GM12864 (cell line): ENCODE measurements around the gene TIMP3.

Experiments used
- DNase-seq: peaks from one replicate; pipeline ENCODE4 v3.0.0-alpha.2; 2011; ENCODE audit warnings: low read depth
- H3K4me3 ChIP-seq: 2 replicates; pipeline ENCODE4 v1.5.1; 2011; ENCODE audit warnings: mild to moderate bottlenecking, low read depth, low read length, control low read depth
- TF ChIP-seq, protein P1 (sequence below): IDR thresholded peaks from 2 replicates; pipeline ENCODE4 v1.5.1; 2011; ENCODE audit warnings: low read depth, mild to moderate bottlenecking, moderate library complexity, low read length, control low read depth, inconsistent platforms; ENCODE audit errors: missing control alignments

TIMP3 gene

DNA sequence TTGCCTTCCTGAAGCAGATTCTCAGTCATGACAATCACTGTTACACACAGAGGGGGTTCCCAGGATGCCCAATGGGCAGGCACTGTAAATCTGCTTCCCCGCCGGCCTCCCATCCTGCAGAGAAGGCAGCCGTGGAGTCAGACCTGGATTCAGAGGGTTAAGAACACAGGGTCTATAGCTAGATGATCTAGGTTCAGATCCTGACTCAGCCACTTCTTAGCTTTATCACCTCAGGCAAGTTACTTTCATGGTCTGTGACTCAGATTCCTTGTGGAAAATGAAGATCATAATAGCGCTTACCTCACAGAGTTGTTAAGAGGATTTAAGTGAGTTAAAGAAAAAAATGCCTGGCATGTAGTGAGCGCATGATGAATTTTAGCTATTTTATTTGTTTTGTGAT, 95.9 kb downstream of the TIMP3 start:
- DNase-seq, result no peak
- no peak overlapping the region for H3K4me3 ChIP-seq
- TF ChIP-seq, protein P1, sequence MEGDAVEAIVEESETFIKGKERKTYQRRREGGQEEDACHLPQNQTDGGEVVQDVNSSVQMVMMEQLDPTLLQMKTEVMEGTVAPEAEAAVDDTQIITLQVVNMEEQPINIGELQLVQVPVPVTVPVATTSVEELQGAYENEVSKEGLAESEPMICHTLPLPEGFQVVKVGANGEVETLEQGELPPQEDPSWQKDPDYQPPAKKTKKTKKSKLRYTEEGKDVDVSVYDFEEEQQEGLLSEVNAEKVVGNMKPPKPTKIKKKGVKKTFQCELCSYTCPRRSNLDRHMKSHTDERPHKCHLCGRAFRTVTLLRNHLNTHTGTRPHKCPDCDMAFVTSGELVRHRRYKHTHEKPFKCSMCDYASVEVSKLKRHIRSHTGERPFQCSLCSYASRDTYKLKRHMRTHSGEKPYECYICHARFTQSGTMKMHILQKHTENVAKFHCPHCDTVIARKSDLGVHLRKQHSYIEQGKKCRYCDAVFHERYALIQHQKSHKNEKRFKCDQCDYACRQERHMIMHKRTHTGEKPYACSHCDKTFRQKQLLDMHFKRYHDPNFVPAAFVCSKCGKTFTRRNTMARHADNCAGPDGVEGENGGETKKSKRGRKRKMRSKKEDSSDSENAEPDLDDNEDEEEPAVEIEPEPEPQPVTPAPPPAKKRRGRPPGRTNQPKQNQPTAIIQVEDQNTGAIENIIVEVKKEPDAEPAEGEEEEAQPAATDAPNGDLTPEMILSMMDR, result no peak

DNA sequence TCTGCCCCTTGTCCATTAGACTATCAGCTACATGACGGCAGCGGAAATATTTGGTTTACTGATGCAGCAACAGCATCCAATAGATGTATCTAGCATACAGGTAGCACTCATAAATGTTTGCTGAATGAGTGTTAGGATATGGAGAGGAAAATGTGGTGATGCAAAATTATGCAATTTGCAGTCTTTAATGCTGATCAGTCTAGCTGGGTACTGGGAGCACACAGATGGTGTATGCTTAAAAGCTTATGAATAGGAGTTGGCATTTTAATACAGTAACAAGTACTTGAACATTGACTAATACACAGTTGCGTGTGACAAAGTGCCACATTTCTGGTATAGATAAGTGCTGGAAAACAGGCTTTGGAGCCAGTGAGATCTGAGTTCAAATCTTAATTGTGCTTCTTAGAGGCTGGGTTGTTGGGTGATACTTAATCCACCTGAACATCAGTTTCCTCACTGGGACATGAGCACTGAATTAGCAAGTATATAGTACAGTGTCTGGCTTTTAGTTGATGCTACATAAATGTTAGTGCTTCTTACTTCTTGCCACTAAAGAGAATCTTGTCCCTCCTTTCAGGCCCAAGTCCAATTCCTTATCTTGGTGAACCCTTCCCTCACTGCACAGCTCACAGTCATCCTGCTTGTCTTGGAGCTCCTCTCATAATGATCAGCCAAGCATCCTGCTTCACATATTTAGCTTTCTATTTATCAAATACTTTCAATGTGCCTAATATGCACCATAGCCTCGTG, 99.6 kb downstream of the TIMP3 start:
- H3K4me3 ChIP-seq, result no peak overlapping the region
- DNase-seq, result no peak
- TF ChIP-seq, protein P1, result no peak

DNA sequence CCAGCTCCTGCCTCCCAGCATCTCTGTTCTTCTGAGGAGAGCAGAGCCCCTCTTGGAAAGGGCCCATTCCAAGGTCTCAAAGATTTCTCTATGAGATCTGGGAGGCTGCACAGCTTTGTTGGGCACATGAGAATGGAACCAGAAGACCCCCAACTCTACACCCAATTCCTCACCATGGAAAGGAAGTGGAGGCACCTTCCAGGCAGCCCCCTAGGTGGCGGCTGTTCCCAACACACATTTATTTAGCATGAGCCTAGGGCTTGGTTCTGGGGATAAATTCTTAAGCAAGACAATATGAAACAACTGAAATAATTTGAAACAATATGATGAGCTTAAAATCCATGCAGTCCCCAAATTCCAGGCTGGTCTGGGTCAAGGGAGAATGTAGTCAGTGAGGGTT, 100.4 kb downstream of the TIMP3 start:
- TF ChIP-seq, protein P1, result no peak
- H3K4me3 ChIP-seq, result no peak overlapping the region

DNA sequence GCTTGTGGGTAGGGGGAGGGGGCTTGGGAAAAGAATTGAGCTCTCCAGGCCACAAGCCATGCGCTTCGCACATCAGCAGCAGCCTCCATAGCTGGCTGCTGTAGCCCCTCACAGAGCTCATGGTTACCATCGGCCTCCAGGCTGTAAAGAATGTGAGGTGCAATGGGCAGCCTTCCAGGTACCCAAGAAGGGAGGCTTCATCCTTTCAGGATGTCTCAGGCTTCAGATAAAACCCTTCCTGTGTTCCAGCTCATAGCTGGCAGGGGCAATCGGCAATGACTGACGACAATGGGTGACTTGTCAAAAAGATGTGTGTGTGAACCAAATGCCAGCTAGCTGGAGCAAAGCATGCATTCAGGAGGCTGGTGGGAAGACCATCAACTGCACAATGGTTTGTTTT, 102.0 kb downstream of the TIMP3 start:
- DNase-seq, result no peak
- TF ChIP-seq, protein P1, result no peak
- no peak overlapping the region for H3K4me3 ChIP-seq

More for the DNA sequence above, 100.4 kb downstream of the TIMP3 start:
- no peak for DNase-seq

DNA sequence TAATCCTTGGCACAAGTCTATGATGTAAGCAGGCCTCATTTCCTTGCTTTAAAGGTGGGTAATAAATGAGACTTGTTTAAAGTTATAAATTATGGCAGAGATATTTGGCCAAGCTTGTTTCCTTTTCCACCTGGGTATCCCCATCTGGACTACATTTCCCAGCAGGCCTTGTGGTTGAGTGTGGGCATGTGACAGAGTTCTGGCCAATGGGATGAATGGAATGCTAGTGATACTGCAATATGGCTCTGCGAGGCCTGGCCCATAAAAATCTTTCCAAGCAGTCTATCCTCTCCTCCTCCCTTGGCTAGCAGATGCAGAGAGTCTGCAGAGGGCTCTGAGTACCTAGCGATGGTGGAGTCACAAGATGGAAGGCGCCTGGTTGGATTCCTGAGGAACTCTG, 102.5 kb downstream of the TIMP3 start:
- DNase-seq, result no peak
- no peak overlapping the region for H3K4me3 ChIP-seq
- TF ChIP-seq, protein P1, result no peak

DNA sequence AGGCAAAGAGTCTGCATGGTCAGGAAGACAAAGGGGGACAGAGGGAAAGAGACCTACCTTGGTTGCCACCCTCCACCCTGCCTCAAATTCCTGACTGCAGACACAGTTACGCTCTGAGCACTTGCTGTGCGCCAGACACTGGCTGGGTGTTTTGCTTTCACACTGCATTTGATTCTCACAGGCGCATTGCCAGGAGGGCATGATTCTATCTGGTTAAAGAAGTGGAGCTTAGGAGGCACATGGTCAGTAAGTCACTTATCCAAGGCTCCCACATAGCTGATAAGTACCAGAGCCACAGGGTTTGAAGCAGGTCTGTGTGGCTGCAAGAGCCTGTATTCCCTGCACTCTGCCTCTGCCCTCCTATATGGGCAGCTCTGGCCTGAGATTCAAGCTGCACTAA, 103.9 kb downstream of the TIMP3 start:
- no peak overlapping the region for H3K4me3 ChIP-seq
- TF ChIP-seq, protein P1, result no peak
- DNase-seq, result no peak

DNA sequence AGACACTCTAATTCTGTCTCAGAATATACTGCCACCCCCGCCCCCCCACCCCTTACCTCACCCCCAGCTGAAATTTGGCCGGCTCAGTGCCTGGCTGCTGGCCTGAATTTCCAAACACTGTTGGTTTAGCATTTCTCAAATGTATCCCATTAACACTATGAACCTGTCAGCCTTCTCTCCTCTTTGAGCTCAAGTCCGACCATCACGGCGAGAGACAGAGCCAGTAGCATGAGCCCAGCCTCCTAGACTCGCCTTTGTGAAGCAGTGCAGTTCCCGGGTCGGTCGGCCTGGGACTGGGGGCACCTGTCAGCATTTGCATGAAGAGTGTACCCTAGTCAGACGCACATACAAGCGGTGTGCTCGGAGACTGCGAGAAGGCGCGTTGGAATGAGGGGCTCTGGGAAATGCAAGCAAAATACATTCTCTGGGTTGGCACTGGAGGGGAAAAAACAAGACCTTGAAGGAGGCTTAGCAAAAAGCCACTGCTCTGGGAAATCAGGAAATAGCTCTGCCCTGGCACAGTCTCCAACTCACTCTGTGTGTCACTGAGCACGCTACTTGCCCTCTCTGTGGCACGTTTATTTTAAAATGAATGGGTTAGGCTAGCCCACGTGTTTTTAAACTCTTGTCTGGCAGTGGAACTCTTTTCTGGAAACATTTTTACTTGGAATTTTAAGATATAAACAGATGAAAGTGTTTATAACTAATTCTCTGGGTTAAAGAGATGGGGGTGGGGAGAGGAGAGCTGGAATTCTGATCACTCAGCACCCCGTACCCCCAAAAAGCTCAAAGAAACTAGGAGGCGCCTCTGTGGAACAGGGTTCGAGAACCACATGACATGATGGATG, 108.3 kb downstream of the TIMP3 start:
- TF ChIP-seq, protein P1, result no peak
- DNase-seq, result no peak
- no peak overlapping the region for H3K4me3 ChIP-seq
